Right lung (tissue), 5 donors: ENCODE results near the gene SOD1. TPM values are rescaled to one million over a fixed set of nuclear protein-coding genes. Genes with fewer than 3 reads are reported as not detected.

Experiments used
- DNase-seq, 2 donors: peaks; one replicate each; pipeline ENCODE4 v3.0.0-alpha.2; 2013
- polyA plus RNA-seq, 5 donors: library from polyadenylated mRNA; unstranded; fragments of 120-200 nt; gene quantifications; one replicate each; pipeline versions ENCODE4 v1.2.1 to v1.2.3, GENCODE V29; 2013; ENCODE audit warnings: inconsistent platforms in 1 of 5, low replicate concordance in 1 of 5; ENCODE audit not compliant: insufficient read length in 5 of 5, insufficient read depth in 1 of 5

SOD1 gene
- polyA plus RNA-seq, 5 donors = 228 to 246 (median 230) TPM

GRCh38 chr21:31678478-31678877, 19.0 kb downstream of the SOD1 start:
- no peak for DNase-seq

GRCh38 chr21:31682620-31683019, 23.1 kb downstream of the SOD1 start:
- DNase-seq = no peak

GRCh38 chr21:31683029-31683428, 23.5 kb downstream of the SOD1 start:
- DNase-seq = no peak

- no peak for DNase-seq
Measured at GRCh38 chr21:31684918-31685317, 25.4 kb downstream of the SOD1 start.

- peak; percentile 2 to 7 for DNase-seq
Measured at GRCh38 chr21:31686272-31686915, 26.9 kb downstream of the SOD1 start.

- no peak for DNase-seq
Measured at GRCh38 chr21:31687108-31687507, 27.6 kb downstream of the SOD1 start.

GRCh38 chr21:31688603-31689368, 29.3 kb downstream of the SOD1 start:
- DNase-seq = no peak

- DNase-seq = no peak
Measured at GRCh38 chr21:31693222-31693621, 33.7 kb downstream of the SOD1 start.

- no peak for DNase-seq
Measured at GRCh38 chr21:31696424-31696823, 36.9 kb downstream of the SOD1 start.

- DNase-seq = no peak
Measured at GRCh38 chr21:31698461-31698860, 39.0 kb downstream of the SOD1 start.

- no peak for DNase-seq
Measured at GRCh38 chr21:31700040-31700439, 40.5 kb downstream of the SOD1 start.

- no peak for DNase-seq
Measured at GRCh38 chr21:31706562-31706961, 47.1 kb downstream of the SOD1 start.

- DNase-seq = no peak
Measured at GRCh38 chr21:31707499-31707898, 48.0 kb downstream of the SOD1 start.

GRCh38 chr21:31708541-31708940, 49.0 kb downstream of the SOD1 start:
- no peak for DNase-seq

- no peak for DNase-seq
Measured at GRCh38 chr21:31710586-31710985, 51.1 kb downstream of the SOD1 start.

GRCh38 chr21:31711326-31711725, 51.8 kb downstream of the SOD1 start:
- no peak for DNase-seq

- DNase-seq = no peak
Measured at GRCh38 chr21:31711745-31712285, 52.3 kb downstream of the SOD1 start.

- DNase-seq = no peak
Measured at GRCh38 chr21:31713115-31713514, 53.6 kb downstream of the SOD1 start.

GRCh38 chr21:31713973-31714740, 54.7 kb downstream of the SOD1 start:
- DNase-seq = no peak

GRCh38 chr21:31714741-31715365, 55.4 kb downstream of the SOD1 start:
- no peak for DNase-seq

GRCh38 chr21:31716106-31716505, 56.6 kb downstream of the SOD1 start:
- DNase-seq = no peak
